Naive B cell (primary cell): ENCODE measurements around the gene NCK2. TPM values are rescaled to one million over a fixed set of nuclear protein-coding genes. Genes with fewer than 3 reads are reported as not detected.

Experiments
- ATAC-seq, 2 donors: fragments of 150-1000 bp; cut with Tn5 transposase; 2 replicates each; pipeline ENCODE4 v1.10.0; 2021; ENCODE audit warnings: low read depth in 2 of 2, mild to moderate bottlenecking in 2 of 2, moderate library complexity in 2 of 2
- DNase-seq: peaks from one replicate; pipeline ENCODE4 v3.0.0; 2022
- H3K27ac Mint-ChIP-seq, 6 donors: one replicate each; pipeline ENCODE4 v1.8.0; 2020 to 2022; ENCODE audit warnings: mild to moderate bottlenecking in 6 of 6, mixed read lengths in 6 of 6, moderate library complexity in 5 of 6, inconsistent platforms in 2 of 6
- H3K27me3 Mint-ChIP-seq, 3 donors: one replicate each; pipeline ENCODE4 v1.8.0; 2021 to 2022; ENCODE audit warnings: mixed read lengths in 3 of 3, mild to moderate bottlenecking in 1 of 3
- H3K36me3 Mint-ChIP-seq, 2 donors: one replicate each; pipeline ENCODE4 v1.8.0; 2020 to 2022; ENCODE audit warnings: mixed read lengths in 2 of 2, inconsistent platforms in 1 of 2, mild to moderate bottlenecking in 1 of 2
- H3K4me1 Mint-ChIP-seq, 3 donors: one replicate each; pipeline ENCODE4 v1.8.0; 2020 to 2022; ENCODE audit warnings: mixed read lengths in 3 of 3, inconsistent platforms in 1 of 3, mild to moderate bottlenecking in 1 of 3, moderate library complexity in 1 of 3
- H3K4me3 Mint-ChIP-seq, 8 donors: one replicate each; pipeline ENCODE4 v1.8.0; 2020 to 2022; ENCODE audit warnings: mild to moderate bottlenecking in 8 of 8, mixed read lengths in 8 of 8, moderate library complexity in 8 of 8, inconsistent platforms in 2 of 8
- H3K9me3 Mint-ChIP-seq, 7 donors: one replicate each; pipeline ENCODE4 v1.8.0; 2020 to 2022; ENCODE audit warnings: mixed read lengths in 7 of 7, mild to moderate bottlenecking in 5 of 7, inconsistent platforms in 2 of 7, moderate library complexity in 1 of 7
- polyA plus RNA-seq, 6 donors: library from polyadenylated mRNA; unstranded; fragments of 300-500 nt; fragmentation: Illumina TruSeq; gene quantifications; one replicate each; pipeline ENCODE4 v1.2.3, GENCODE V29; 2021; ENCODE audit warnings: low read depth in 6 of 6

The NCK2 gene
- polyA plus RNA-seq, 6 donors from 2014 or later = 70.7 to 108 (median 76.7) TPM

DNA sequence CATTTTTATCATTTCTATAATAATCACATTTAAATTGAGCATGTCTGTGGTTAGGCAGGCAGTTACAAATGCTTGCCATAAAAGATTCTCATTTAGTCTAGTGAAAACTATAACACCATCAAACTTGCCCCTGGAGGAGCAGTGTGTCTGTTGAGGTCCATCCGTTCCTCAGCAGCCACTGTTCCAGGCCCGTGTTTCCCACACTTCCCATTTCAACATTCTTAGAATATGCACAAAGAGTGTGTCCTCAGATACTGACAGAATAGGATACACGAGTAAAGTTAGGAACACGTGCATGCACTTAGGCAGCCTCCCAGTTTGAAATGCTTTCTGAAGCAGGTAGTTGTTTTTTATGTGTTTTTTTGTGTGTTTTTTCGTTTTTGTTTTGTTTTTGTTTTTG is 39.9 kb downstream of the NCK2 start:
- peak overlapping the region in 2 of 8 donors; percentile 16 to 30 for H3K4me3 Mint-ChIP-seq
- H3K9me3 Mint-ChIP-seq = no peaks in the 10 kb centered on the region
- H3K27ac Mint-ChIP-seq = peak overlapping the region in 2 of 6 donors; percentile 28 to 91
- no peak for ATAC-seq
- no peaks in the 10 kb centered on the region for H3K27me3 Mint-ChIP-seq
- H3K36me3 Mint-ChIP-seq = peaks cover 4 to 28% of the 10 kb centered on the region in 2 donors
- no peak for DNase-seq
- peaks cover 64 to 98% (median 82%) of the 10 kb centered on the region in 3 donors for H3K4me1 Mint-ChIP-seq

DNA sequence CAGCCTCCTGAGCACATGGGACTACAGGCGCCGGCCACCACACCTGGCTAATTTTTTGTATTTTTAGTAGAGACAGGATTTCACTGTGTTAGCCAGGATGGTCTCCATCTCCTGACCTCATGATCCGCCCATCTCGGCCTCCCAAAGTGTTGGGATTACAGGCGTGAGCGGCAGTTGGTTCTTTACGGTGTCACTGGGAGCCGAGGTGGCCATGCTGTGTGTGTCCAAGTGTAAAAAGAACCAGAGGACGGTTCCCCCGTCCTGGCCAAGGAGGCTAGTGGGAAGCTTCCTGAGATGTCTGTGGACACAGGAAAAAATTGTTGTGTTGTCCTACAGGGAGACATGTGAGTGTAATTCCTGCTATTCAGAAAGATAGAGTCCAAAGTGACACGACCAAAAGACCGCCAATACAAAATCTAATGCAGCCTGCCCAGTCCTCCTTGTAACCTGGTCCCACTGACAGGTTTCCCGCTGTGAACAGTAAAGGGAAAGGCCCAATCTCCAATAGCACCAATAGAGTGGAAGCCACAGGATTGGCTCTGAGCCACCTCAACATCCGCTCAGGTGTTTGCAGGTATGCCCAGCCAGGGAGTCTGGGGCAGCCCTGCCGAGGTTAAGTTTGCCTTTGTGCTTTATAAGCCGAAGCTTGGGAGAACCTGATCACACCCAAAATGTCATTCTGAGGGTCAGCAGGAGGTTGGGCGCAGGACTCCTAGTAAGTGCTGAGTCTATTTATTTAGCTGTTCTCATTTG is 40.6 kb downstream of the NCK2 start:
- Mint-ChIP-seq H3K36me3 (peaks cover 4 to 28% of the 10 kb centered on the region in 2 donors), H3K4me3 (peak overlapping the region in 2 of 8 donors; percentile 7 to 36), H3K4me1 (peaks cover 63 to 98% (median 82%) of the 10 kb centered on the region in 3 donors), H3K9me3 (no peaks in the 10 kb centered on the region), H3K27ac (peak overlapping the region in 5 of 6 donors; percentile 26 to 97 (median 93)), H3K27me3 (no peaks in the 10 kb centered on the region)
- ATAC-seq (no peak), DNase-seq (no peak)

DNA sequence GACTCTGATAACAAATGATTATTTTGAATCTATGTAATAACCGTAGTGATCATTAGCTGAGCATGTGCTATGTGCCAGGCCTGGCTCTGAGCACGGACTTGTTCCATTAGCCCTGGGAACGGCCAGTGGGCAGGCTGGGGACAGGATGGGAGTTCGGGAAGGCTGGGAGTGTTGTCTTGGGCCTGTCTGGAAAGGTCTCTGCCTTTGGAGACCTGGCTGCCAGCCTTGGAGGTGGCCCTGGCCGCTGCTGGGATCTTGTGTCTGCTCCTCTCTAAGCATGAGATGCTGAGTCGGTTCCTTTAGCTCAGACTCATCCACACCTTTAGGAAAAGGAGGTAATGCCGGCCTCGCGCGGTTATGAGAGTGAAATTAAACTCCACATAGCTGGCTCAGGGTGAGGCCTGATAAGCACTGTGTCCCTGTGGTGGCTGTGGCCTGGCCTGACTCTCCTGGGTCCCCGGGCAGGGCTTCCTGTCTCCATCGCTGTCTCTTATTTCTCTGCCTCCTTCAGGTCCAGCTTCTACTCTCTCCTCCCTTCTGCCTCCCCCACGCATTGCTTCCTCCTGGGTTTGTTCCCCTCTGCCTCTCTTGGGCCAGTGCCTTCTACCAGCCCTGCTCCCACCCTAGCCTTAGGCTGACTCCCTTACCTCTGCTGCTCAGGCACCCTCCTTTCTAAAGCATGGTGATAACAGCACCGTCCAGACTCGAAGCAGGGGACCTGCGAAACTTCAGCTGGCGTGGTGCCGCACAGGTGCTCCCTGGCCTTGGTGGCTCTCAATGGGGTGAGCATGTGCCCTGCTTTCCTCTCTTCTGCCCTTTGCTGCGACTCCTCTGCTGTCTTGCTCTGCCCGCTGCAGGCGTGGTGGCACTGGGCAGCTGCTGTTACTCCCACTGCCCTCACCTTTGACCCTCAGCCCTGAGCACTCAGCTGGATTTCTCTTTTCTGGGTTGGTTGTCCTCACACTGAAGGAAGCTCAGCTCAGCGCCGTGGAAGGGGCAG is 41.8 kb downstream of the NCK2 start:
- peak; percentile 12 to 20 for ATAC-seq
- H3K36me3 Mint-ChIP-seq = peaks cover 4 to 16% of the 10 kb centered on the region in 2 donors

DNA sequence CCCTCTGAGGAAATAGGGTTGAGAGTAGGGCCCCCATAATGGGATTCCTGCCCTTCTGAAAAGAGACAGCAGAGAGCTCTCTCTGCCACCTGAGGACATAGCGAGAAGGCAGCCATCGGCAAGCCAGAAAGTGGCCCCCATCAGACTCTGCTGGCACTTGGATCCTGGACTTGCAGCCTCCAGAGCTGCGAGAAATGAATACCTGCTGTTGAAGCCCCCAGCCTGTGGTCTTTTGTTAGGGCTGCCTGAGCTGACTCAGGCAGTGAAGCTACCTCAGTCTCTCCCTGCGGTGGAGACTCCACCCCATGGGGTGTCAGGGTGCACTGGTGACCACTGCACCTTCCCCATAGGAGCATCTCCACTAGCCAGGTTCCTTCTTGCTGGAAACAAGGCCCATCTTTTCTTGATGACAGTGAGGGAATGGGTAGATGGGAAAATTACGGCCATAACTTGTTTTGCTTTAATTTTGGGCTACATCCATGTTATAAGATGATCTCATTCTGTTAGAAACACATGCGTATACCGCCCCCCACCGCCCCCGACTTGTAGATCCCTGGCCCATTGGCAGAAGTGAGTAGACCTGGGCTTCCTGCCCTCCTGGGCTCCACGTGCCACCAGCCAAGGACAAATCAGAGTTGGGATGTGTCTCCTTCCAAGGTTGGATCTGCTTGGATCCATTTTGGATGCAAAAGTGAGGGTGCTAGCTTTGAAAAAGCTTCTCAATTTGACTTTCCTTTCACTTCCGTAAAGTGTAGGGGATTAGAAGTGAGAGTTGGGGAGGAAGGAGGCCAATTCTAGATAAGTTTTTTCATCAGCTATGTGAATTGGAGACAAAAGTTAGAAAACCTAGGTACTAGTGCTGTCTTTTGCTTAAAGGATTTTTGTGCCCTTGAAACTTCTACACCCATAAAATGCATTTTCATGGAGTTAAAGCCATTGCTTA is 42.9 kb downstream of the NCK2 start:
- Mint-ChIP-seq H3K4me3 (peak overlapping the region; percentile 21 to 89 (median 65)), H3K4me1 (peaks cover 57 to 98% (median 82%) of the 10 kb centered on the region in 3 donors), H3K27ac (peak overlapping the region; percentile 83 to 97 (median 94)), H3K36me3 (peaks cover 0 to 8% of the 10 kb centered on the region in 2 donors), H3K9me3 (no peaks in the 10 kb centered on the region), H3K27me3 (no peaks in the 10 kb centered on the region)
- no peak for DNase-seq
- peak; percentile 18 to 34 for ATAC-seq

More for the DNA sequence above, 41.8 kb downstream of the NCK2 start:
- Mint-ChIP-seq H3K27ac (peak overlapping the region; percentile 83 to 97 (median 94)), H3K4me3 (peak overlapping the region in 7 of 8 donors; percentile 59 to 89 (median 67)), H3K4me1 (peaks cover 61 to 98% (median 82%) of the 10 kb centered on the region in 3 donors), H3K9me3 (no peaks in the 10 kb centered on the region), H3K27me3 (no peaks in the 10 kb centered on the region)
- no peak for DNase-seq

DNA sequence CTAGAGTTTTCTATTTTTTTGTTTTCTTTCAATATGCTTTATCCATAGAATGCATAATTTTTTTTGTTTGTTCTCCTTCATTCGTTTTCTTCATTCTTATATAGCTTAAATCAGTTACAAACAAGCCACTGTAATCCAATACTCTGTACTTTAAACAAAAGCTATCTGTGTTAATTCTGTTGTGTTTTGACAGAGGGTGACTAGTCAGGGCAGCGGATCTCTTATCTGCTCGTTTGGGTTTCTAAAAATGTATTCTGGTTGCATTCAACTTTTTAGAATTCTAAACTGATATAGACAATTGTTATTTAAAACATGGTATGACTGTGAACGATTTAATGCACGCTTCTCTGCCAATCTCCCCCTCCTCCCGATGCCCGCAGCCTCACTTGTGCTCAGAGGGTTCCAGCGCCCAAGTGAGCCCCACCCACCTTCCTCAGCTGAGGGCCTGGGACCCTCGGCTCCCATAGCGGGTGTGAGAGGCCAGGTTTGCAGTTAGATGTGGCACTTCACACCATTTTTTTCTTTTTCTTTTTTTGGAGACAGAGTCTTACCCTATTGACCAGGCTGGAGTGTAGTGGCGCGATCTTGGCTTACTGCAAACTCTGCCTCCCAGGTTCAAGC is 44.1 kb downstream of the NCK2 start:
- ATAC-seq = no peak
- H3K27ac Mint-ChIP-seq = peak overlapping the region; percentile 47 to 97 (median 90)
- peaks cover 63 to 98% (median 92%) of the 10 kb centered on the region in 3 donors for H3K4me1 Mint-ChIP-seq
- H3K9me3 Mint-ChIP-seq = no peaks in the 10 kb centered on the region
- DNase-seq = no peak
- H3K4me3 Mint-ChIP-seq = peak overlapping the region; percentile 6 to 88 (median 50)
- H3K36me3 Mint-ChIP-seq = peaks cover 0 to 8% of the 10 kb centered on the region in 2 donors
- H3K27me3 Mint-ChIP-seq = no peaks in the 10 kb centered on the region

DNA sequence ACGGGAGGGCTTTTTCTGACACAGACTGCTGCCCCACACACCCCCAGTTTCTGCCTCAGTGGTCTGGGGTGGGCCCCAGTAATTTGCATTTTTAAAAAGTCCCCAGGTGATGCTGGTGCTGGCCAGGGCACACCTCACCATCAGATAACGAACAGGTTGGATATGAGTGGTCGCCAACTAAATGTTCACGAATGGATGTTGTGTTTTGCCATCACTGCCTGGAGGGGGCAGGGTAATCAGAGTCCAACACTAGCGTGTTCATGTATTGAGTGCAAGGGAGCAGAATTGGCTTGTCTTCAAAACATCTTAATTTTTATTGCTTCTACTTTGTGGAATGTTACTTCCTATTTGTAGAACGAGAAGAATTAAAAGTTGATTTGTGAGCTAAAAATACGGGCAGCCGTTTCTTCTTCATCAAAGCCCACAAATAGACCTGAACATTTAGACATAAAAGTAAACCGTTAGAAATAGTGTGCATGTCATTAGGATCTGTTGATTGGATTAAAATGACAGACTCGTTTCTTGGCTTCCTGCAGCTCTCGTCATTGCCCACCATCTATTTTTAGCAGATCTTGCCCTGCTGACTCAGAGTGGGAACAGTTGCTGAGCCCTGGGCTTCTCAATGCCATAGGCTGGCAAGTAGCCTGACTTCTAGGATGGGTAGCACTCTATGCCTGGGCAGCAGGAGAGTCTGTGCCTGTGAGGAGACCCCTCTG is 45.2 kb downstream of the NCK2 start:
- DNase-seq (peak; percentile 38), ATAC-seq (peak; percentile 67 to 70)
- H3K36me3 Mint-ChIP-seq = peaks cover 0 to 8% of the 10 kb centered on the region in 2 donors
- H3K9me3 Mint-ChIP-seq = no peaks in the 10 kb centered on the region
- H3K27me3 Mint-ChIP-seq = no peaks in the 10 kb centered on the region
- peaks cover 67 to 96% (median 85%) of the 10 kb centered on the region in 3 donors for H3K4me1 Mint-ChIP-seq
- H3K27ac Mint-ChIP-seq = peak overlapping the region; percentile 93 to 97 (median 96)
- H3K4me3 Mint-ChIP-seq = peak overlapping the region; percentile 65 to 88 (median 80)

DNA sequence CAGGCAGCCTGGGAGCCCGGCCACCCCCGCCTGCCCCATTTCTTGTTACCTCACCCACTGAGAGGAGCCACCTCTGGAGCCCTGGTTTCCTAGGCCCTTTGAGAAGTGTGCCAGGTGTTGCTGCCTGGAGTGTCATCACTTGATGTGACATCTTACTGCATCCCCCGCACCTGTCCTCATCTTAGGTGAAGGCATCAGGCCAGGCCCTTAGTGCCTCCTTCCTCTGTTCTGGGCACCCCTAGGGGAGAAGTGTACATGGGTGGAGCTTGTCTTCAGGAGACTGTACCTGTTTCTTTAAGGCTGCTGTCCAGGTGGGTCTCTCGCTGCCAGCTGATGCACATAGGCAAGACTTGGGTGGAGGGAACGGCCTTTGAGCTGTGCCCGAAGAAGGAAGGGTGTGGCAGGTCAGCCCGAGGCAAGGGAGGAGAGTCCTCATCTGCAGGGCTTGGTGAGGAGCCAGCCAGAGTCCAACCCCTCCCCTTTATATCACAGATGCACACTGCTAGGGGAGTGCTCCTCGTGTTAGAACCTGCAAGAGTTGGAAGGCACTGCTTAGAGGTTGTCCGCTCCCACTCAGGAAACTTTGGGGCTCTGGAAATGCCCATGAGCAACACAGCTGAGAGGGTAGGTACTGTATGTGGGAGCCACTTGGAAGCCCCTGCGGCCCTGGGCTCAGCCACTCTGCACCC is 45.9 kb downstream of the NCK2 start:
- Mint-ChIP-seq H3K9me3 (no peaks in the 10 kb centered on the region), H3K27ac (peak overlapping the region; percentile 93 to 97 (median 96)), H3K36me3 (peaks cover 0 to 7% of the 10 kb centered on the region in 2 donors), H3K4me1 (peaks cover 70 to 95% (median 85%) of the 10 kb centered on the region in 3 donors), H3K4me3 (peak overlapping the region; percentile 65 to 88 (median 80)), H3K27me3 (no peaks in the 10 kb centered on the region)
- DNase-seq (no peak), ATAC-seq (peak; percentile 22 to 34)

DNA sequence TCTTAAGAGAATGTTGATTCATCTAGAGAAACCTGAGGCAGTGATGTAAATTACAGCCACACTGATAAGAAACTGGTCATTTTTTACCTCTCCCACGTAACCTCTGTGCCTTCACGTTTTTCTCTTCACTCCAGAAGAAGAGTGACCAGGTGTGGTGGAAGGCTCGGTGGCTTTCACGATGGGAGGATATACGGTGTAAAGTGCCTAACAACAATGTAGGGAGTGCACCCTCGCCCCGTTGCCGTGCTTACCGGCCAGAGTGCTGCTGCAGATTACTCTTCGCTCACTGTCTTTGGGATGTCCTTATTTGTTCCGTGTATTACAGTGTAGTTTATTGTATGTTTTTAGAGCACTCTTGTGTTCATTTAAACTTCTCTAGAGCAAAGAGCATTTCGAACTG is 46.5 kb downstream of the NCK2 start:
- H3K9me3 Mint-ChIP-seq = no peaks in the 10 kb centered on the region
- peaks cover 0 to under 1% of the 10 kb centered on the region in 2 donors for H3K36me3 Mint-ChIP-seq
- H3K27ac Mint-ChIP-seq = peak overlapping the region; percentile 84 to 97 (median 96)
- no peaks in the 10 kb centered on the region for H3K27me3 Mint-ChIP-seq
- ATAC-seq = no peak
- no peak for DNase-seq
- peak overlapping the region in 6 of 8 donors; percentile 73 to 88 (median 80) for H3K4me3 Mint-ChIP-seq
- H3K4me1 Mint-ChIP-seq = peaks cover 70 to 95% (median 85%) of the 10 kb centered on the region in 3 donors

DNA sequence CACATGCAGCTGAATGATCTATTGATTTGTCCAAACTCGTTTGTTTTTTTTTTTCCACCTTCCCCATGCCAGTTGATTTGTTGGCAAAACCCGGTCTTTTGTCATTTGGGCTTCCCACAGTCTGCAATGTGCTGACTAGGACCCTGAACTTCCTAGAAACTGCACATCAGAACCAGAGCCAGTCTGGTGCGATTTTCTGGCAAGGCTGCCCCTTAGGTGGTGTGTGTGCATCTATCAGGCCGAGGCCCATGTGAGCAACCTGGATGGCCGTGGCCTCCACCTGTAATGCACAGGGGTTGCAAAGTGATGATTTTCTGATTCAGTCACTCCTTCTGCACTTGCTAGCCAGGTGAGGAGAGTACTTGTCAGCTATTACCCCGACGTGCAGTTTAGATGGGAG is 47.8 kb downstream of the NCK2 start:
- H3K4me3 Mint-ChIP-seq = peak overlapping the region in 7 of 8 donors; percentile 12 to 83 (median 59)
- no peaks in the 10 kb centered on the region for H3K36me3 Mint-ChIP-seq
- peak overlapping the region in 4 of 6 donors; percentile 56 to 93 (median 88) for H3K27ac Mint-ChIP-seq
- H3K4me1 Mint-ChIP-seq = peaks cover 67 to 95% (median 82%) of the 10 kb centered on the region in 3 donors
- H3K9me3 Mint-ChIP-seq = peaks cover 0 to 1% (median 0%) of the 10 kb centered on the region in 7 donors
- DNase-seq = no peak
- no peaks in the 10 kb centered on the region for H3K27me3 Mint-ChIP-seq
- ATAC-seq = no peak

DNA sequence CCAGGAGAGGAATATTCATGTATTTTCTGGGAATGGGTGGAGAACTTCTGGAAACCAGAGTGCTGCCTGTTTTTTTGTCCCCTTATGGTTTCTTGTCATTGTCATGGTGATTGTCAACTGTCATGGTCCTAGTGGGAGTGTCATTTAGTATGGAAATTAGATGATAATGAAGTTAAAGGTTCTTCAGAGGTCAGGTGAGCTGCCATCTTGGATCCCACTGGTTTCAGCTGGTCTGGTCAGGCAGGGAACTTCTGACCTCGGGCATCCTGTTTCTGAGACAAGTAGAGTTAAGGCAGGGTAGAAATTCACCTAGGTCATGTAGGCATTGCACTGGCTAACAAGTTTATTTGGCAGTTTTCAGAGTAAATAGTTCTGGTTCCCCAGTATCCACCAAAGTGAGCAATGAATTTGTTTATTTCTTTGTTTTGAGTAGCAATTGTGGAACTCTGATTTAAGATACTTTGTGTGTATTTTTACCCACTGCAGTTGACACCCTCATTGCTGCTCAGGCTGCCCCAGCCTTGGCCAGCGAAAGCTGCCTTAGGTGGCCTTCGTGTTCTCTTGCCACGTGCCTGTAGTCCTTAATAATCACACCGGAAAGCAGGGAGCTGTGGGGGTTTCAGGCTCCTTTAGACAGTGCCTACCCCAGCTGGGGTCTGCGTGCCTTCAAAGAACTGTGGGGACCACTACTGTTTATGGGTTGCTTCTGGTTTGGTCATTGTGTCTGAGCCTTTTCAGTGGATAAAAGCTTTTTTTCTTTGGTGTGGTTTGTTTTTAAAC is 48.7 kb downstream of the NCK2 start:
- Mint-ChIP-seq H3K27me3 (no peaks in the 10 kb centered on the region), H3K4me3 (peak overlapping the region in 7 of 8 donors; percentile 31 to 77 (median 60)), H3K27ac (peak overlapping the region; percentile 76 to 93 (median 86)), H3K4me1 (peaks cover 66 to 95% (median 81%) of the 10 kb centered on the region in 3 donors), H3K36me3 (no peaks in the 10 kb centered on the region), H3K9me3 (peaks cover 0 to 1% (median 0%) of the 10 kb centered on the region in 7 donors)
- DNase-seq = no peak
- no peak for ATAC-seq
